ENCODE measurements around the gene SPOCK1. TPM values are rescaled to one million over a fixed set of nuclear protein-coding genes. Genes with fewer than 3 reads are reported as not detected.

Gene SPOCK1
- total and polyA plus RNA-seq, 2 of the 13 experiments (the other 11 are each of a cell fraction or from before 2014, with no cell fraction given) = 0.18 to 0.29 TPM

- BruUV-seq (replicated peaks) = no TSS peak
- Histone ChIP-seq H3K9ac (ENCODE audit: insufficient read depth, low read depth, low read length) (no peak overlapping the region), H3K4me1 (ENCODE audit: insufficient read depth, low read length) (no peaks in the 10 kb centered on the region), H2AFZ (ENCODE audit: low read length) (no peak overlapping the region), H3K36me3 (replicated peaks in 1 of 2; ENCODE audit: control insufficient read depth in 1 of 2, insufficient read depth in 2 of 2, low read length in 2 of 2) (no peaks in the 10 kb centered on the region), H3K4me3 (replicated peaks in 1 of 3; ENCODE audit: insufficient read depth in 1 of 3, low read depth in 2 of 3, low read length in 3 of 3) (no peak overlapping the region), H3K4me2 (ENCODE audit: low read depth, low read length) (no peak overlapping the region), H4K20me1 (ENCODE audit: insufficient read depth, low read length) (no peaks in the 10 kb centered on the region), H3K79me2 (ENCODE audit: insufficient read depth, low read length) (no peaks in the 10 kb centered on the region), H3K9me3 (ENCODE audit: low read length) (no peaks in the 10 kb centered on the region), H3K27me3 (ENCODE audit: control insufficient read depth in 1 of 2, insufficient read depth in 2 of 2, low read length in 2 of 2) (no peaks in the 10 kb centered on the region), H3K27ac (ENCODE audit: extremely low read length, insufficient read depth, low read length) (no peak overlapping the region)
- no peak for FAIRE-seq
- ATAC-seq = no peak
- WGBS (ENCODE audit: low lambda C conversion rate) = 7% methylated on average over 1 of the region's 1 CpG
- CTCF ChIA-PET (ENCODE audit: low intra/inter-chr PET ratio, low total read pairs) = no interaction called here
- intact Hi-C loops (cut with micrococcal nuclease; ENCODE audit: unreplicated experiment) (no loop called here), in situ Hi-C loops (cut with HindIII; ENCODE audit: extremely low pct_ligation_motif_present, low pct_unique_long_range_greater_than_20kb) (no loop called here)
- no peak for DNase-seq (ENCODE audit: low spot score)
- TF ChIP-seq NRL (CRISPR knock-in tag; IDR thresholded peaks at IDR 0.05; ENCODE audit: borderline replicate concordance) (no peak), ZNF207 (IDR thresholded peaks at IDR 0.05; ENCODE audit: borderline replicate concordance) (no peak), ZNF235 (CRISPR knock-in tag; IDR thresholded peaks at IDR 0.05; ENCODE audit: borderline replicate concordance) (no peak), HOXD1 (CRISPR knock-in tag; IDR thresholded peaks at IDR 0.05) (no peak)
- POLR2A ChIA-PET = no interaction called here
Measured at GRCh38 chr5:137091472-137091871, 407.7 kb downstream of the SPOCK1 start.

GRCh38 chr5:137090721-137091120 lies 408.4 kb downstream of the SPOCK1 start:
- POLR2A ChIA-PET = no interaction called here
- BruUV-seq (replicated peaks) = no TSS peak
- FAIRE-seq (no peak), DNase-seq (ENCODE audit: low spot score) (no peak), ATAC-seq (no peak)
- Histone ChIP-seq H3K36me3 (replicated peaks in 1 of 2; ENCODE audit: control insufficient read depth in 1 of 2, insufficient read depth in 2 of 2, low read length in 2 of 2) (no peaks in the 10 kb centered on the region), H3K4me2 (ENCODE audit: low read depth, low read length) (no peak overlapping the region), H3K9me3 (ENCODE audit: low read length) (no peaks in the 10 kb centered on the region), H2AFZ (ENCODE audit: low read length) (no peak overlapping the region), H3K27me3 (ENCODE audit: control insufficient read depth in 1 of 2, insufficient read depth in 2 of 2, low read length in 2 of 2) (no peaks in the 10 kb centered on the region), H3K27ac (ENCODE audit: extremely low read length, insufficient read depth, low read length) (no peak overlapping the region), H3K4me1 (ENCODE audit: insufficient read depth, low read length) (no peaks in the 10 kb centered on the region), H3K79me2 (ENCODE audit: insufficient read depth, low read length) (no peaks in the 10 kb centered on the region), H3K9ac (ENCODE audit: insufficient read depth, low read depth, low read length) (no peak overlapping the region), H3K4me3 (replicated peaks in 1 of 3; ENCODE audit: insufficient read depth in 1 of 3, low read depth in 2 of 3, low read length in 3 of 3) (no peak overlapping the region), H4K20me1 (ENCODE audit: insufficient read depth, low read length) (no peaks in the 10 kb centered on the region)
- intact Hi-C loops (cut with micrococcal nuclease; ENCODE audit: unreplicated experiment) = no loop called here
- 0% methylated on average over 2 of the region's 2 CpGs for WGBS (ENCODE audit: low lambda C conversion rate)
- CTCF ChIA-PET (ENCODE audit: low intra/inter-chr PET ratio, low total read pairs) = no interaction called here
- in situ Hi-C loops (cut with HindIII; ENCODE audit: extremely low pct_ligation_motif_present, low pct_unique_long_range_greater_than_20kb) = no loop called here
- TF ChIP-seq PAXIP1 (CRISPR knock-in tag; conservative IDR thresholded peaks at IDR 0.05) (no peak), ZFP1 (CRISPR knock-in tag; IDR thresholded peaks at IDR 0.05) (no peak), KLF12 (CRISPR knock-in tag; IDR thresholded peaks at IDR 0.05; ENCODE audit: borderline replicate concordance) (no peak), AGO1 (IDR thresholded peaks at IDR 0.05; ENCODE audit: low read depth, low read length, poor library complexity, severe bottlenecking) (no peak), ATRX (CRISPR knock-in tag; IDR thresholded peaks at IDR 0.05; ENCODE audit: borderline replicate concordance) (no peak), ATAD3A (CRISPR knock-in tag; IDR thresholded peaks at IDR 0.05) (no peak), NFKB2 (CRISPR knock-in tag; IDR thresholded peaks at IDR 0.05; ENCODE audit: borderline replicate concordance) (no peak), PHF8 (CRISPR knock-in tag; IDR thresholded peaks at IDR 0.05) (no peak), POLR2AphosphoS5 (IDR thresholded peaks at IDR 0.05; ENCODE audit: low read depth, low read length) (no peak), GMEB1 (CRISPR knock-in tag; IDR thresholded peaks at IDR 0.05; ENCODE audit: borderline replicate concordance) (no peak), GTF3A (CRISPR knock-in tag; conservative IDR thresholded peaks at IDR 0.05) (no peak), GPN1 (CRISPR knock-in tag; IDR thresholded peaks at IDR 0.05; ENCODE audit: borderline replicate concordance) (no peak)
